Mammary epithelial cell (primary cell): ENCODE measurements around the gene VEZF1.

ENCODE experiments used
- EZH2 ChIP-seq: IDR thresholded peaks from 2 replicates; pipeline ENCODE4 v1.6.1; 2012; ENCODE audit warnings: low read length, inconsistent platforms, borderline replicate concordance
- TF ChIP-seq, protein P1 (sequence below), 2 donors: IDR thresholded peaks in 1 of 2; conservative IDR thresholded peaks in 1 of 2; 2 replicates each; pipeline ENCODE4 v1.5.1; 2011 to 2012; ENCODE audit warnings: inconsistent platforms in 2 of 2, low read length in 2 of 2, mild to moderate bottlenecking in 2 of 2, control low read depth in 1 of 2, low read depth in 1 of 2; ENCODE audit not compliant: insufficient read depth in 1 of 2; ENCODE audit errors: extremely low read depth in 1 of 2

DNA sequence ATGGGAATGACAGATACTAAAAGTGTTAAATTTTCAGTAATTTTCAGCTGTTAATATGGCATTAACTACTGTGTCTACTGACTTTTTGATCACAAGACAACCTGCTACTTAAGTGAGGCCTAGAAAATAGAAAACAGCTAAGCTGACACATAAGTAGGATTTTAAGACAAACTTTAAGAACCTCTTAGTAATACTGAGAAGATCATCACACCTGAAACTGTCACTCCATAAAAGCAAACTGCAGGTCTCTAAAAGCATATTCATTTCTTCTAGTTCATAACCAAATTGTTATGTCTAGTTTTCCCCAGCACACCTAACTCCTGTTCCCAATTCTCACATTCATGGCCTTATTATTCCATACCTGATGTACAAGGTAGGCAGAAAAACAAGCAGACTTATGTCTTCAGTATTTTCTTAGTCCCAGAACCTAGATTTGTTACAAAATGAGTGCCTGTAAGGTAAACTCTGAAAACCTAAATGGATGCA is 11.0 kb upstream of the VEZF1 start:
- TF ChIP-seq, protein P1, sequence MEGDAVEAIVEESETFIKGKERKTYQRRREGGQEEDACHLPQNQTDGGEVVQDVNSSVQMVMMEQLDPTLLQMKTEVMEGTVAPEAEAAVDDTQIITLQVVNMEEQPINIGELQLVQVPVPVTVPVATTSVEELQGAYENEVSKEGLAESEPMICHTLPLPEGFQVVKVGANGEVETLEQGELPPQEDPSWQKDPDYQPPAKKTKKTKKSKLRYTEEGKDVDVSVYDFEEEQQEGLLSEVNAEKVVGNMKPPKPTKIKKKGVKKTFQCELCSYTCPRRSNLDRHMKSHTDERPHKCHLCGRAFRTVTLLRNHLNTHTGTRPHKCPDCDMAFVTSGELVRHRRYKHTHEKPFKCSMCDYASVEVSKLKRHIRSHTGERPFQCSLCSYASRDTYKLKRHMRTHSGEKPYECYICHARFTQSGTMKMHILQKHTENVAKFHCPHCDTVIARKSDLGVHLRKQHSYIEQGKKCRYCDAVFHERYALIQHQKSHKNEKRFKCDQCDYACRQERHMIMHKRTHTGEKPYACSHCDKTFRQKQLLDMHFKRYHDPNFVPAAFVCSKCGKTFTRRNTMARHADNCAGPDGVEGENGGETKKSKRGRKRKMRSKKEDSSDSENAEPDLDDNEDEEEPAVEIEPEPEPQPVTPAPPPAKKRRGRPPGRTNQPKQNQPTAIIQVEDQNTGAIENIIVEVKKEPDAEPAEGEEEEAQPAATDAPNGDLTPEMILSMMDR (conservative IDR thresholded peaks at IDR 0.05 in 1 of 2, IDR thresholded peaks at IDR 0.05 in 1 of 2; ENCODE audit: extremely low read depth in 1 of 2, insufficient read depth in 1 of 2, low read depth in 1 of 2, low read length in 2 of 2) = no peak
- TF ChIP-seq EZH2 = no peak
